GM18858 (cell line): Measurements from ENCODE around the gene COL11A2.

Experiments used
- ATAC-seq: cut with Tn5 transposase; IDR thresholded peaks from one replicate; pipeline ENCODE4 v1.9.1; 2021; ENCODE audit not compliant: unreplicated experiment

The COL11A2 gene

GRCh38 chr6:33120001-33120400 lies 72.3 kb downstream of the COL11A2 start:
- ATAC-seq = no peak

- ATAC-seq = no peak
Observed at GRCh38 chr6:33118525-33119123, 73.6 kb downstream of the COL11A2 start.

GRCh38 chr6:33117811-33118277 lies 74.4 kb downstream of the COL11A2 start:
- no peak for ATAC-seq

DNA sequence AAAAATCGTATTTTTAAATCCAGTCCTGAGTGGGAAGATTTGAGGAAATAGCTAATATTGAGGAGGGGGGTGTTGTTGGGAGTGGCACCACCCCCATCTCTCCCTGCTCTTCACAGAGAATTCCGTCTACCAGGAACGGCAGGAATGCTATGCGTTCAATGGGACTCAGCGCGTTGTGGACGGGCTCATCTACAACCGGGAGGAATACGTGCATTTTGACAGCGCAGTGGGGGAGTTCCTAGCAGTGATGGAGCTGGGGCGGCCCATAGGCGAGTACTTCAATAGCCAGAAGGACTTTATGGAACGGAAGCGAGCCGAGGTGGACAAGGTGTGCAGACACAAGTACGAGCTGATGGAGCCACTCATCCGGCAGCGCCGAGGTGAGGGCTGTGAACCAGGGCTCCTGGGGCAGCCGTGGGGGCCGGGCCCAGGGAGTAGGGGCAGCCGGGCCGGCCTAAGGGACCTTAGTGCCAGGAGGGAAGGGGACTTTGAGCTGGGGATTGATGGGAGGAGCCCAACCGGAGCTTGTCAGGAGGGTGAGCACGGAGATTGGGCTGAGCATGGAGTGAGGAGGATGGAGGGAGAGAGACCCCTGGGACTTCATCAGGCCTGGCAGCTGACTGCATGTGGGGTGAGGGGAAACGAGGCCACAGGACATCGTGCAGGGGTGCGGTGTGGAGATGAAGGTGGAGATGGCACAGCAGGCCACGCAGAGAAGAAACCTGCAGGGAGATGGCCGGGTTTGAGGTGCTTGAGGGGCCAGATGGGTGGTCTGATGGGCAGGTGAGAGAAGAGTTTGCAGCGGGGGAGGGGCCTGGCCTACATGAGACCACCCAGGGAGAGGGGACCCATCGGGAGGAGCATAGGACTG lies 75.2 kb downstream of the COL11A2 start:
- no peak for ATAC-seq

- no peak for ATAC-seq
Observed at GRCh38 chr6:33116417-33116816, 75.8 kb downstream of the COL11A2 start.

- ATAC-seq = no peak
Observed at GRCh38 chr6:33114406-33114805, 77.9 kb downstream of the COL11A2 start.

GRCh38 chr6:33113755-33114154 lies 78.5 kb downstream of the COL11A2 start:
- ATAC-seq = no peak
